ENCODE measurements around the gene SIGLEC8. TPM values are rescaled to one million over a fixed set of nuclear protein-coding genes. Genes with fewer than 3 reads are reported as not detected.

Gene SIGLEC8
- under 1 TPM; 0.32 to 0.94 TPM for total RNA-seq

DNA sequence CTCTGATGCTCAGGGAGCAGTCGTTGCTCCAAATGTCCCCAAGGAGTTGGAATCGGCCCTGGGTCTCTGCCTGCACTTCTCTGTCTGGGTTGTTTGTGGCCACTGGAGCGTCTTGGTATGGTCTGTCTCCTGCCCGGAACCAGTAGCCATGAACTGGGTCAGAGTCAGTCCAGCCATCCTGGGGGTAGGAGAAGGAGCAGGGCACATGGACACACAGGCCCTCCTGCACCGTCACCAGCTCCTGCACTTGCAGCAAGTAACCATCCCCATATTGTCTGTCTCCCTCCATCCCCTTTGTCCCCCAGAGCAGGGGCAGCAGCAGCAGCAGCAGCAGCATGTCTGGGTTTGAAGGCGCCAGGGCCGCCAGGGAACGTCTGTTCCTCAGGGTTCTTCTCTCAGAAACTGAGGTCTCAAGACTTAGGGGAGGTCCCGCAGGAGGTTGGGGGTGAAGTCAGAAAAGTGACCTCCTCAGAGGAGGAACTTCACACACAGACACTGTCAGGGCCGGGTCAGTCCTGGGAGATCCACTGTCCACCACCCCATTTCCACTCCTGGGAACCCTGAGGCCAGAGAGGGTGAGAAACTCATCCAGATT lies at the start of gene SIGLEC8:
Gene SIGLEC8 (minus strand): TSS at position 404 of the 595 bp plus-strand sequence. CDS start 67 bp downstream, at position 337.
- no peak within 1 kb of the TSS for H3K27ac ChIP-seq
- no peak within 1 kb of the TSS for H3K9ac ChIP-seq (ENCODE audit: low read depth in 2 of 2, low read length in 2 of 2)
- H3K4me1 ChIP-seq = no peaks in the 10 kb centered on the region
- H3K9me3 ChIP-seq = no peaks in the 10 kb centered on the region
- H3K4me3 ChIP-seq = no peak within 1 kb of the TSS
- no peak for DNase-seq
- H3K27me3 ChIP-seq = no peaks in the 10 kb centered on the region
- intact Hi-C loops (cut with DNase I) = no loop called here
- H3K36me3 ChIP-seq = no peaks in the 10 kb centered on the region
- no peak for TF ChIP-seq CTCF (IDR thresholded peaks at IDR 0.05)

DNA sequence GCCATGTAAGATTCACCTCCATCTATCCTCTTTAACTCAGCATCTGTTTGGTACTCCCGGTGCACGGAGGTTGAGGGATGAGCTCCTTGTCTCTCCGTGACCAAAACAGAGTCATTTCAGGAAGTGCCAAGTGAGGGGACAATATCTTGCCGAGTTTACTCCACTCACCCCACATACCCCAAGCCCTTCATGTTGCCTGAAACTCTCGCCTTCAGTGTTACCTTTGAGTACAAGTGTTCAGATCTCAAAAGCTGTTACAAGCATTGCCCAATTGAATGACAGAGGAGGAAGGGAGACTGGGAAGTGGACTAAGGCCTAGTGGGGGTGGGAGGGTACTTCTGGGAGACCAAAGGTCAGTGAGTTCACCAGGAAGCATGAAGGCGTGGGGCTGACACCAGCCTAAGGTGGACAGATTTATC lies 49.4 kb upstream of the SIGLEC8 start:
- no peak overlapping the region for H3K9ac ChIP-seq (ENCODE audit: low read depth in 2 of 2, low read length in 2 of 2)
- H3K27ac ChIP-seq = no peak overlapping the region
- H3K36me3 ChIP-seq = no peaks in the 10 kb centered on the region
- DNase-seq = no peak
- intact Hi-C loops (cut with DNase I) = no loop called here
- no peak overlapping the region for H3K4me3 ChIP-seq
- no peaks in the 10 kb centered on the region for H3K27me3 ChIP-seq
- TF ChIP-seq CTCF (IDR thresholded peaks at IDR 0.05) = no peak
- H3K4me1 ChIP-seq = no peaks in the 10 kb centered on the region
- no peaks in the 10 kb centered on the region for H3K9me3 ChIP-seq

- Histone ChIP-seq H3K9me3 (no peaks in the 10 kb centered on the region), H3K4me1 (no peaks in the 10 kb centered on the region), H3K27ac (no peak overlapping the region), H3K9ac (ENCODE audit: low read depth in 2 of 2, low read length in 2 of 2) (no peak overlapping the region), H3K27me3 (no peaks in the 10 kb centered on the region), H3K36me3 (no peaks in the 10 kb centered on the region), H3K4me3 (no peak overlapping the region)
- no peak for DNase-seq
- TF ChIP-seq CTCF (IDR thresholded peaks at IDR 0.05) = no peak
- intact Hi-C loops (cut with DNase I) = no loop called here
These were observed 48.9 kb upstream of the SIGLEC8 start for GRCh38 chr19:51507192-51507591.

- H3K4me3 ChIP-seq = no peak overlapping the region
- intact Hi-C loops (cut with DNase I) = no loop called here
- H3K9me3 ChIP-seq = no peaks in the 10 kb centered on the region
- H3K9ac ChIP-seq (ENCODE audit: low read depth in 2 of 2, low read length in 2 of 2) = no peak overlapping the region
- no peaks in the 10 kb centered on the region for H3K27me3 ChIP-seq
- H3K36me3 ChIP-seq = no peaks in the 10 kb centered on the region
- TF ChIP-seq CTCF (IDR thresholded peaks at IDR 0.05) = no peak
- no peak for DNase-seq
- H3K4me1 ChIP-seq = no peaks in the 10 kb centered on the region
- no peak overlapping the region for H3K27ac ChIP-seq
These were observed 47.6 kb upstream of the SIGLEC8 start for GRCh38 chr19:51505904-51506303.

GRCh38 chr19:51503896-51504295 lies 45.6 kb upstream of the SIGLEC8 start:
- no peaks in the 10 kb centered on the region for H3K4me1 ChIP-seq
- H3K27me3 ChIP-seq = no peaks in the 10 kb centered on the region
- no peak for DNase-seq
- H3K9ac ChIP-seq (ENCODE audit: low read depth in 2 of 2, low read length in 2 of 2) = no peak overlapping the region
- no peak overlapping the region for H3K27ac ChIP-seq
- H3K36me3 ChIP-seq = no peaks in the 10 kb centered on the region
- intact Hi-C loops (cut with DNase I) = no loop called here
- no peaks in the 10 kb centered on the region for H3K9me3 ChIP-seq
- TF ChIP-seq CTCF (IDR thresholded peaks at IDR 0.05) = no peak
- no peak overlapping the region for H3K4me3 ChIP-seq

All from colonic mucosa (tissue), 4 donors.